Measurements from ENCODE around the gene ALAD.

GRCh38 chr9:113409883-113410206 lies 8.8 kb upstream of the ALAD start:
- no peak for TF ChIP-seq CTCF (IDR thresholded peaks at IDR 0.05)
- no peak for TF ChIP-seq POLR2AphosphoS5 (IDR thresholded peaks at IDR 0.05)
- TF ChIP-seq POLR2A (IDR thresholded peaks at IDR 0.05), result no peak
